Stimulated activated CD4-positive, alpha-beta T cell treated with anti-CD3 and anti-CD28 coated beads, TNF-alpha, amount 100 ng/mL, for 24 hours (primary cell): ENCODE data around the gene CSKMT.
"Not testable (repeated sequence)": the region's sequence is repeated elsewhere in the genome, so short reads cannot be mapped to it uniquely, and the experiment has no call there.

ENCODE experiments used
- DNase-seq, 3 experiments: peaks; one replicate each; pipeline ENCODE4 v3.0.0-alpha.2; 2020; ENCODE audit warnings: low read depth in 3 of 3

Gene CSKMT, protein sequence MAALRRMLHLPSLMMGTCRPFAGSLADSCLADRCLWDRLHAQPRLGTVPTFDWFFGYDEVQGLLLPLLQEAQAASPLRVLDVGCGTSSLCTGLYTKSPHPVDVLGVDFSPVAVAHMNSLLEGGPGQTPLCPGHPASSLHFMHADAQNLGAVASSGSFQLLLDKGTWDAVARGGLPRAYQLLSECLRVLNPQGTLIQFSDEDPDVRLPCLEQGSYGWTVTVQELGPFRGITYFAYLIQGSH

GRCh38 chr11:62665075-62665598 is at the start of gene CSKMT, which contains the start of gene C11orf98:
CSKMT (plus strand) TSS chr11:62665312; CDS start chr11:62665880, 568 bp downstream.
C11orf98 (minus strand) TSS chr11:62665210; CDS start chr11:62665169, 41 bp downstream.
- DNase-seq, result peak; percentile 93 to 96 (median 96)

GRCh38 chr11:62615521-62615920 is 49.6 kb upstream of the CSKMT start:
- DNase-seq, result no peak

DNA sequence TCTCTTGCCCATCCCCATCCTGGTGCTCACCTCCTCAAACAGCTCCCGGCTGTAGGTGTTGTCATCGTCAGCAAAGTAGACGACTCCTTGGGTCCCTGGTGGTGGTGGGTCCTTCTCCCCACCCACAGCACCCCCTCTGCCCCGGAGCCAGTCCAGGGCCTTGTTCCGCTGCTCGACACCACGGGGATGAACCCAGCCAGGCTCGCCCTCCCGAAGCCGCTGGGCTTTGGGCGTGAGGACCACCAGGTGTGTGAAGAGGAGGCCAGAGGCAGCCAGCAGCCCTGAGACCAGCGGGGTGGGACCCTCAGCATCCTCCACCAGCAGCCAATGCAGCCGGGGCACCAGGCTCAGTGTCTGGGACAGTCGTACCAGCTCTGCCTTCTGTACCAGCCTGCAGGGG is 48.2 kb upstream of the CSKMT start:
- not testable (repeated sequence) for DNase-seq

DNA sequence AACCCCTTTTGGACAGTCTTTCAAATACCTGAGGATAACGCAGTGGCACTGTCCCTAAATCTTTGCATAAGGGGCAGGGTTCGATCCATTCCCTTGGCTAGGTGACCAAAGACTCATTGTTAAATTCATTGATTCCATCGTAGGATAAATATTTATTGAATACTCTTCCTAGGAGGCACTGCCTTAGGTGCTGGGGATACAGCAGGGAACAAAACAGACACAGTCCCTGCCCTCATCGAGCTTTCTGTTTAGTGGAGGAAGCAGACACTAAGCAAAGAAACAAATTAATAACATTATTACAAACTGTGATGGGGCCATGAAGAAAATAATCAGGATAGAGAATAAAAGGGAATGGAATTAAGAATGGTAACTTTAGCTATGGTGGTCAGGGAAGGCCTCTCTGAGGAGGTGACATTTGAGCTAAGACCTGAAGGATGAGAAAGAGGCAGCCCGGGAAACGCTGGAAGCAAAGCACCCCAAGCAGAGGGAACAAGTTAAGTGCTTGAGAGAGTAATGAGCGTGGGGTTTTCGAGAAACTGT is 44.0 kb upstream of the CSKMT start:
- DNase-seq, result no peak

DNA sequence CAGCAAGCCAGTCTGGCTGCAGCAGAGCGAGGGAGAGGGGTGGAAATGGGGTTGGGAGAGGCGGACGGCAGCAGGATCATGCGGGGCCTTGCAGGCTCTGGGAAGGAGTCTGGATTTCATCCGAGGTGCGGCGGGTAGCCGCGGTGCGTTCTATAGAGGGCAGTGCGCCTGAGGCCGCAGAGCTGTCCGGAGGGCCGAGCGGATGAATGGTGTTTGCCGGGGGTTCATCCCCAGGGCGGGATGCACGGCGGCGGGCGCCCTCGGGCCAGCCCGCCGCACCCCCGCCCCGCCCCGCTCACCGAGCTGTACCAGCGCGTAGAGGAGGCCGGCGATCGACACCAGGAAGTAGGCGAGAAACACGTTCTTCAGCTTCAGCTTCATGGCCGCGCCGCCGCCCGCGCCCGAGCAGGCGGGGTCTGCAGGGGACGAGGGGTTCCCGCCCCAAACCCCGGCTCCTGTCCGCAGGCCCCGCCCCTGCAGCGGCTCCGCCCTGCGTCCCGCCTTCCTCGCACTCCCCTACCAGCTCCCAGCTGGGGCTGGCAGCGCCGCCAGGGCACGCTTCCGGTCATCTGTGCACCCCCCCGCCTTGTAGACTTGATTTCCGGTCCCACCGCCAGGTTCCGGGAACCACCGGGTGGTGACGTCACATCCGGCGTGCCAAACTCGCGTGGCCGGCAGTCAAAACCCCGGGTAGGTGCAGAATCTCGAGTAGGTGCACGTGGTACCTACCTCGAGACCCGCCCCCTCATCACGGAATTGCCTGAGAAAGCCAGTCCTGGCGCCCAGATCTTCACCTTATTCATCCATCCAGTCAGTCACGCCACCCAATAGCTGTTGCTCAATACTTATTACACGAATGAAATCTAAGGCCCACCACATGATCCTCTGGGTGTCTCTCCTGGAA is 43.3 kb upstream of the CSKMT start, which contains the start of gene B3GAT3:
B3GAT3 (minus strand) TSS at position 420 of the 904 bp plus-strand sequence; CDS start at position 381, 39 bp downstream.
- DNase-seq, result peak; percentile 92 to 97 (median 94)

GRCh38 chr11:62622476-62623089 is 42.5 kb upstream of the CSKMT start:
- no peak for DNase-seq

- no peak for DNase-seq
These were observed 37.4 kb upstream of the CSKMT start for GRCh38 chr11:62627713-62628112.

DNA sequence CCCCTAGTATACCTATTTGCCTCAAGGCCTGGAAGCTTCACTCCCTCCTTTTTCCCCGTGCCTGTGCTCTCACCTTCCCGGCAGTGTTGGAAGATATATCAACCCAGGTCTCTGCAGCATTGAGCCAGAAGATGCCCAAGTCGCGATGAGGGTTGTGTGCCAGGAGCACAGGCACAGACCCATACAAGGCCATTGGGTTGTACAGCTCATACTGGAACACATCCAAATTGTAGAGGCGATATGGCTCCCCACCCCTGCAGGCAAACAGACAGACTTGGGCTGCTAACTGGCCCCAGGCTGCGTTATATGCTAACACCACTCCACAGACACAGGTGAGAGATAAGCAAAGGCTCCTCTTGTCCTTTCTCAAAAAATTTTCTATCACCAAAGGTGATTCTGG is 32.6 kb upstream of the CSKMT start:
- DNase-seq, result no peak

- DNase-seq, result no peak
These were observed 20.9 kb upstream of the CSKMT start for GRCh38 chr11:62644220-62644619.

DNA sequence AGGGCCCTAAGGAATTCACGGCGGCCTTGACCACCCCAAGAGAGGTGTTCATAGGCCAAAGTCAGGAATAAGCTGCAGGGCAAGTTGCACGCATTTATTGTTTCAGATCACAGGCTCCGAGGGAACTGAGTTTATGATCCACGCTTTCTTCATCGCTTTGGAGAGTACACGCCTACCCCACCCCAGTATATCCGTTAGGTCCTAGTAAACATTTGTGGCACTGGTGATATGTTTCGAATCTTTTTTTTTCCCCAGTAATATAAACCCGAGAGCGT is 19.5 kb upstream of the CSKMT start:
- DNase-seq, result no peak

DNA sequence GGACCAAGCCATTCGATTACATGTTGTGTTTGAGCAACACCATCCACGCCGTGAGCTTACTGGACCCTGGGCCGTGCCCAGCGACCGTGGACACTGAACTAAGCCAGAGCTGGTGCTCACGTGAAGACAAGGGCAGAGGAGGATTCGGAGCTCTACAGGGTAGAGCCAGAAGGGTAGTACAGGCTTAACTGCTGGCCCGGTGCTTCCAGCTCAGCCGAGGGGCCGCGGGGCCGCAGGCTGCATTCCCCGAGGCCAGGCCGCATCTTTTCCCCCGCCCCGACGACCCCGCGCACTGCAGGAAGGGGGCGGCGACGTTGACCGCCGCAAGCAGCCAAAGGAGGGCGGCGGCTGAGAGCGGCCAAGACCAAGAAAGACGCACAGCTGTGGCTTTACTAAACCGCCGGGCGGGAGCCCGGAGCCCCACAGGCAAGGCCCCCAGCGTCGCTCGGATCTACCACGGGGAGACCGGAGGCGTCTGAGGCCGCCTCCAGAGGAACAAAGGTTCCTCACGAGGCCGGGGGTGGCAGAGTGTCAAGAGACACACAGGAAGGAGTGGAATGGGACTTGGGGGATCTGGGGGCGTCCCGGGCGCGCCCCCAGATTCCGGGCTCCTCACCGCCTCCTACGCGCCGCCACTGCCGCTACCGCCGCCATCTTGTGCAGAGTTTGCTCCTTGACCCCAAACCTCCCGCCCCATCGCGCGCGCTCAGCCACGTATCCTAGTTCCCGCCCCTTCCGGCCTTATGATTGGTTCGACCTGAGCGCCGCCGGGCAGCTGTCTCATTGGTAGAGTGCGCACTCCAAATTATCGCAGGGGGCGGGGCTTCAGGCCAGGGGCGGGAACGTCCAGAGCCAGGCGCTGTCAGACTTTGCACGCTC is 18.9 kb upstream of the CSKMT start, which contains the start of gene GANAB:
GANAB (minus strand) TSS at position 668 of the 879 bp plus-strand sequence; CDS start at position 654, 14 bp downstream.
- peak; percentile 98 to 100 (median 100) for DNase-seq

GRCh38 chr11:62646825-62647608 is 18.1 kb upstream of the CSKMT start:
- no peak for DNase-seq

DNA sequence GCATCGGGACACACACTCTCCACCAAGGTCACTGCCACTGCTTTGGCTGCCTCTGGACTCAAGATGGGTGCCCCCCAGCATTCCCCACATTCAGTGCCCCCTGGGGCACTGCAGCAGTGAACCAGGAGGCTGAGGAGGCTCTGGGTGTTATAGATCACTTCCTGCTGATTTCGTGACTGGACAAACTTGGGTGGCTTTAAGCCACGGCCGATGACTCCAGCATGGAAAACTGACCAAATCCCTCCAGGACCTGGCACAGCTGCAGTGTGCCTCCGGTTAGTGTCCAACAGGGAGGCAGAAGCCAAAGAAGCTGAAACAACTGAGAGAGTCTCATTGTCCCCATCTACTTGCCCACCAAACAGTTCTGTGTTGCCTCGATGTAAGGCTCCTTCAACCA is 17.5 kb upstream of the CSKMT start:
- no peak for DNase-seq

- DNase-seq, result no peak
These were observed 16.7 kb upstream of the CSKMT start for GRCh38 chr11:62648185-62648966.

GRCh38 chr11:62648967-62649364 is 16.1 kb upstream of the CSKMT start:
- no peak for DNase-seq

DNA sequence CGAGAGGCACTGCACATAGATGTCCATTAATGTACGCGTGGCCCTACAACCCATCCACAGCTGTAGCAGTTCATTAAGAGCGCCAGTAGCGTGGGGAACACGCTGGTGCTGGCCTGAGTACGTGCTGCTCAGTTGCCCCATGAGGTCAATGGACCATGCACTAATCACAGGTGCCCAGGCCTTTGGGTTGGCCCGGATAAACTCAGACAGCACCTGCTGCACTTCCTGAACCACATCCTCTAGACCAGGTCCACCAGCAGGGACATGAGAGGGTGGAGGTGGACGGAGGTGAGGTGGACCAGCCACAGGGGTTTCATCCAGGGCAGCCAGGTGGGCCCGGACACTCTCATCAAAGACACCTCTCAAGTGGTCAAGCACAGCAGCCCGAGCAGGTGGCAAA is 15.6 kb upstream of the CSKMT start:
- DNase-seq, result no peak

- DNase-seq, result not testable (repeated sequence)
These were observed 14.8 kb upstream of the CSKMT start for GRCh38 chr11:62650283-62650682.

GRCh38 chr11:62652161-62653006 is 12.7 kb upstream of the CSKMT start:
- DNase-seq, result no peak
